Mesendoderm (in vitro differentiated cells): Measurements from ENCODE around the gene DOCK7.
A peak's percentile ranks its signal among the peaks of the same experiment; 100 is the strongest.

Experiments
- DNase-seq: peaks from one replicate; pipeline ENCODE4 v3.0.0; 2013
- H2AK5ac ChIP-seq: 2 replicates; pipeline ENCODE4 v1.6.1; 2013; ENCODE audit warnings: low read length, inconsistent platforms
- H2BK120ac ChIP-seq: 2 replicates; pipeline ENCODE4 v1.6.1; 2013; ENCODE audit warnings: low read depth, mild to moderate bottlenecking, low read length, moderate library complexity, mixed read lengths
- H2BK15ac ChIP-seq: replicated peaks from 2 replicates; pipeline ENCODE4 v1.6.1; 2013; ENCODE audit warnings: low read depth, mild to moderate bottlenecking, moderate library complexity
- H2BK5ac ChIP-seq: 2 replicates; pipeline ENCODE4 v1.6.1; 2013; ENCODE audit warnings: low read length, inconsistent platforms
- H3K18ac ChIP-seq: 2 replicates; pipeline ENCODE4 v1.6.1; 2013; ENCODE audit warnings: mild to moderate bottlenecking, low read length, mixed read lengths
- H3K23ac ChIP-seq: one replicate; pipeline ENCODE4 v1.6.1; 2013; ENCODE audit warnings: low read length
- H3K27ac ChIP-seq: 2 replicates; pipeline ENCODE4 v1.5.1; 2013; ENCODE audit warnings: low read depth, mild to moderate bottlenecking, inconsistent platforms, low read length, moderate library complexity
- H3K27me3 ChIP-seq: 2 replicates; pipeline ENCODE4 v1.6.1; 2013; ENCODE audit warnings: low read length, control low read depth, mild to moderate bottlenecking, inconsistent platforms; ENCODE audit not compliant: insufficient read depth, poor library complexity
- H3K36me3 ChIP-seq: 2 replicates; pipeline ENCODE4 v1.6.1; 2013; ENCODE audit warnings: low read length, inconsistent platforms; ENCODE audit not compliant: control insufficient read depth, insufficient read depth
- H3K4ac ChIP-seq: one replicate; pipeline ENCODE4 v1.6.1; 2013; ENCODE audit warnings: low read depth, mild to moderate bottlenecking, low read length, moderate library complexity
- H3K4me1 ChIP-seq: 2 replicates; pipeline ENCODE4 v1.6.1; 2013; ENCODE audit warnings: low read depth, low read length, inconsistent platforms; ENCODE audit not compliant: control insufficient read depth
- H3K4me2 ChIP-seq: 2 replicates; pipeline ENCODE4 v1.6.1; 2013; ENCODE audit warnings: low read length
- H3K4me3 ChIP-seq: 2 replicates; pipeline ENCODE4 v1.5.1; 2013; ENCODE audit warnings: mild to moderate bottlenecking, low read length
- H3K56ac ChIP-seq: one replicate; pipeline ENCODE4 v1.6.1; 2013; ENCODE audit warnings: low read length
- H3K79me1 ChIP-seq: 2 replicates; pipeline ENCODE4 v1.6.1; 2013; ENCODE audit warnings: low read length, inconsistent platforms
- H3K79me2 ChIP-seq: 2 replicates; pipeline ENCODE4 v1.6.1; 2013; ENCODE audit warnings: mild to moderate bottlenecking, low read length; ENCODE audit not compliant: control insufficient read depth, insufficient read depth
- H3K9ac ChIP-seq: 2 replicates; pipeline ENCODE4 v1.6.1; 2013; ENCODE audit warnings: low read length, inconsistent platforms
- H4K5ac ChIP-seq: one replicate; pipeline ENCODE4 v1.6.1; 2013; ENCODE audit warnings: low read length
- H4K8ac ChIP-seq: one replicate; pipeline ENCODE4 v1.6.1; 2013; ENCODE audit warnings: low read depth, mild to moderate bottlenecking, control low read depth, low read length, moderate library complexity
- WGBS: extraction: QIAGEN DNeasy Blood & Tissue Kit; methylation state at CpG from one replicate; pipeline ENCODE4 v1.1.7; 2013; ENCODE audit warnings: low lambda C conversion rate, missing lambda C conversion rate; ENCODE audit not compliant: insufficient coverage; ENCODE audit errors: extremely low coverage; 5-methylcytosine and 5-hydroxymethylcytosine counted together

The DOCK7 gene

DNA sequence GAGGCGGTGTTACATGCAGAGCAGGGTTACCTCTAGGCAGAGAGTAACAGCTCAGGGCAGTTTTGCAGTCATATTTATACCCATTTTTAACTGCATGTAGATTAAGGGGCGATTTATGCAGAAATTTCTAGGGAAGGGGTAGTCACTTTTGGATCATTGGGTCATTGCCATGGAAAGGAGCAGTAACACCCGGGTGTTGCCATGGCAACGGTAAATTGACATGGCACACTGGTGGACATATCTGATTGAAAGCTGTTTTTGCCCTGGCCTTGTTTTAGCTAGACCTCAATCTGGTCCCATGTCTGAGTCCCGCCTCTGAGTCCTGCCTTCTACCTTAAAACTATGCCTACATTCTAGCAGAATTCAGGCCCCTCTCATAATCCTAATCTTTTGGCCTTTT, 263.1 kb downstream of the DOCK7 start:
- Histone ChIP-seq H2AK5ac (no peak overlapping the region), H3K27me3 (no peaks in the 10 kb centered on the region), H2BK15ac (no peak overlapping the region), H4K5ac (no peak overlapping the region), H3K4ac (no peak overlapping the region), H3K79me1 (no peaks in the 10 kb centered on the region), H3K9ac (no peak overlapping the region), H2BK120ac (no peak overlapping the region), H3K18ac (no peak overlapping the region), H3K56ac (no peak overlapping the region), H3K4me1 (no peaks in the 10 kb centered on the region), H3K4me2 (no peak overlapping the region), H3K79me2 (no peaks in the 10 kb centered on the region), H3K27ac (no peak overlapping the region), H3K23ac (no peak overlapping the region), H2BK5ac (no peak overlapping the region), H3K36me3 (no peaks in the 10 kb centered on the region), H3K4me3 (no peak overlapping the region), H4K8ac (peak overlapping the region; percentile 28)
- no CpG with 5 or more reads among the region's 5 CpGs for WGBS
- peak; percentile 64 for DNase-seq

DNA sequence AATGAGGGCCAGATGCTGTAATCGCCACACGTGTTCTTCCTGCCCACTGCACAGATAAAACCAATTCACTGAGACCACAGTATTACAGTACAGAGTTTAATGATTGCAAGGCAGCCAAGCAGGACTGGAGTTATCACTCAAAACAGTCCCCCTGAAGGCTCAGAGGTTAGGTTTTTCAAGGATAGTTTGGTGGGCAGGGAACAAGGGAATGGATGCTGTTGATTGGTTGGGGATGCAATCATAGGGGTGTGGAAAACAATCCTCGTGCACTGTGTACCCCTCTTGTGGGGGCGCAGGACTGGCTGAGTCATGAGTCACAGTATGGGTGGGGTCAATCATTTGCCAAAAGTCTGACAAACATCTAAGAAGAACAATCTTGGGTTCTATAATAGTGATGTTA, 263.8 kb downstream of the DOCK7 start:
- no peaks in the 10 kb centered on the region for H3K79me2 ChIP-seq
- no peak for DNase-seq
- H4K5ac ChIP-seq, result no peak overlapping the region
- H3K23ac ChIP-seq, result no peak overlapping the region
- no peak overlapping the region for H4K8ac ChIP-seq
- no peak overlapping the region for H2BK15ac ChIP-seq
- H3K27ac ChIP-seq, result no peak overlapping the region
- H3K4me2 ChIP-seq, result no peak overlapping the region
- no peak overlapping the region for H3K56ac ChIP-seq
- H2AK5ac ChIP-seq, result no peak overlapping the region
- H3K4me1 ChIP-seq, result no peaks in the 10 kb centered on the region
- H3K4me3 ChIP-seq, result no peak overlapping the region
- no peaks in the 10 kb centered on the region for H3K36me3 ChIP-seq
- no peak overlapping the region for H2BK5ac ChIP-seq
- H3K18ac ChIP-seq, result no peak overlapping the region
- no CpG with 5 or more reads among the region's 4 CpGs for WGBS
- H3K27me3 ChIP-seq, result no peaks in the 10 kb centered on the region
- no peaks in the 10 kb centered on the region for H3K79me1 ChIP-seq
- H2BK120ac ChIP-seq, result no peak overlapping the region
- no peak overlapping the region for H3K4ac ChIP-seq
- H3K9ac ChIP-seq, result no peak overlapping the region

- no peak overlapping the region for H2BK5ac ChIP-seq
- H3K4me2 ChIP-seq, result no peak overlapping the region
- H3K27me3 ChIP-seq, result no peaks in the 10 kb centered on the region
- no peak overlapping the region for H4K5ac ChIP-seq
- no peak overlapping the region for H3K4me3 ChIP-seq
- DNase-seq, result peak; percentile 18
- H2BK120ac ChIP-seq, result no peak overlapping the region
- H3K27ac ChIP-seq, result no peak overlapping the region
- H3K79me2 ChIP-seq, result no peaks in the 10 kb centered on the region
- no peaks in the 10 kb centered on the region for H3K36me3 ChIP-seq
- WGBS, result no CpG with 5 or more reads among the region's 14 CpGs
- no peak overlapping the region for H3K9ac ChIP-seq
- no peaks in the 10 kb centered on the region for H3K79me1 ChIP-seq
- H3K18ac ChIP-seq, result no peak overlapping the region
- H2BK15ac ChIP-seq, result no peak overlapping the region
- no peak overlapping the region for H3K56ac ChIP-seq
- H3K4ac ChIP-seq, result no peak overlapping the region
- no peak overlapping the region for H3K23ac ChIP-seq
- H2AK5ac ChIP-seq, result no peak overlapping the region
- H4K8ac ChIP-seq, result no peak overlapping the region
- no peaks in the 10 kb centered on the region for H3K4me1 ChIP-seq
Measured at GRCh38 chr1:62423580-62424242, 264.5 kb downstream of the DOCK7 start.

DNA sequence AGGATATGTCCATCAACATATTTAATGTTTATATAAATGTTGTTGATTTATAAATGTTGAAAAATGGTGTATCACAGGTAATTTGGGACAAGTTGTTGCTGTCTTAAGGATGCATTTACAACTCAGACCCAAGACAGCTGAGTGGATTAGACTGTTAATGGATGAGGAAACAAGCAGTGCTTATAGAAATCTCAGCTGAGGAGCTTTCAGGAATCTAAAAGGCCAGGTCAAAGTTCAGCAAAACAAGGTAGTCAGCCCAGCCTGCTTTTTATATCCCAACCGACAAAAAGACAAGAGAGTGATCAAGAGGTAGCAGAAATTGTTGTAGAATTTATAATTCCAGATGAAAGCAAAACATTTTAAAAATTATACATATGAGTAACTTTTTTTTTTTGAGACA, 268.0 kb downstream of the DOCK7 start:
- Histone ChIP-seq H2AK5ac (no peak overlapping the region), H3K4me1 (no peaks in the 10 kb centered on the region), H3K18ac (no peak overlapping the region), H3K79me1 (no peaks in the 10 kb centered on the region), H3K9ac (no peak overlapping the region), H3K36me3 (no peaks in the 10 kb centered on the region), H3K79me2 (no peaks in the 10 kb centered on the region), H3K23ac (no peak overlapping the region), H4K8ac (no peak overlapping the region), H3K4me2 (no peak overlapping the region), H2BK120ac (no peak overlapping the region), H3K56ac (no peak overlapping the region), H3K4ac (no peak overlapping the region), H3K27ac (no peak overlapping the region), H4K5ac (no peak overlapping the region), H2BK15ac (no peak overlapping the region), H3K27me3 (no peaks in the 10 kb centered on the region), H2BK5ac (no peak overlapping the region), H3K4me3 (no peak overlapping the region)
- no CpG with 5 or more reads among the region's 1 CpG for WGBS
- no peak for DNase-seq

GRCh38 chr1:62417351-62417999, 270.7 kb downstream of the DOCK7 start:
- Histone ChIP-seq H2AK5ac (no peak overlapping the region), H3K56ac (no peak overlapping the region), H3K9ac (no peak overlapping the region), H3K79me1 (no peaks in the 10 kb centered on the region), H3K4ac (no peak overlapping the region), H3K27me3 (no peaks in the 10 kb centered on the region), H3K18ac (no peak overlapping the region), H4K5ac (no peak overlapping the region), H2BK15ac (no peak overlapping the region), H2BK5ac (no peak overlapping the region), H3K4me1 (no peaks in the 10 kb centered on the region), H2BK120ac (no peak overlapping the region), H3K36me3 (no peaks in the 10 kb centered on the region), H4K8ac (no peak overlapping the region), H3K4me2 (no peak overlapping the region), H3K27ac (no peak overlapping the region), H3K4me3 (no peak overlapping the region), H3K79me2 (no peaks in the 10 kb centered on the region), H3K23ac (no peak overlapping the region)
- DNase-seq, result no peak
- WGBS, result no CpG with 5 or more reads among the region's 2 CpGs

- Histone ChIP-seq H3K27ac (no peak overlapping the region), H3K4me1 (no peaks in the 10 kb centered on the region), H3K23ac (no peak overlapping the region), H3K4me3 (no peak overlapping the region), H2BK5ac (no peak overlapping the region), H3K18ac (no peak overlapping the region), H3K36me3 (no peaks in the 10 kb centered on the region), H3K27me3 (no peaks in the 10 kb centered on the region), H3K56ac (no peak overlapping the region), H2BK120ac (no peak overlapping the region), H3K79me1 (no peaks in the 10 kb centered on the region), H3K79me2 (no peaks in the 10 kb centered on the region), H2BK15ac (no peak overlapping the region), H4K8ac (no peak overlapping the region), H3K9ac (no peak overlapping the region), H4K5ac (no peak overlapping the region), H3K4me2 (no peak overlapping the region), H3K4ac (no peak overlapping the region), H2AK5ac (no peak overlapping the region)
- WGBS, result no CpG with 5 or more reads among the region's 8 CpGs
- no peak for DNase-seq
Measured at GRCh38 chr1:62415687-62416086, 272.5 kb downstream of the DOCK7 start.
